ENCODE data around the gene HCAR2.
"Not testable (repeated sequence)": the region's sequence is repeated elsewhere in the genome, so short reads cannot be mapped to it uniquely, and the experiment has no call there.

The HCAR2 gene

GRCh38 chr12:122722387-122722786 lies 19.2 kb upstream of the HCAR2 start:
- H3K4me2 ChIP-seq (ENCODE audit: low read length, poor library complexity, severe bottlenecking), result no peak overlapping the region
- no CpG with 5 or more reads among the region's 1 CpG for WGBS
- H2BK15ac ChIP-seq (ENCODE audit: low read depth, poor library complexity, severe bottlenecking), result no peak overlapping the region
- no peak overlapping the region for H3K27ac ChIP-seq (ENCODE audit: low read length, poor library complexity, severe bottlenecking)
- H3K4me3 ChIP-seq (ENCODE audit: insufficient read depth in 1 of 2, low read depth in 1 of 2, low read length in 2 of 2), result no peak overlapping the region
- H3K23ac ChIP-seq (ENCODE audit: low read length in 2 of 2), result no peak overlapping the region
- no peak overlapping the region for H2BK120ac ChIP-seq (ENCODE audit: low read depth, low read length)
- no peaks in the 10 kb centered on the region for H3K9me3 ChIP-seq (ENCODE audit: control insufficient read depth, low read length)
- no peaks in the 10 kb centered on the region for H3K4me1 ChIP-seq (ENCODE audit: control insufficient read depth, insufficient read depth, low read depth, low read length)
- no peak overlapping the region for H4K91ac ChIP-seq (ENCODE audit: low read length)
- no peak overlapping the region for H2AK5ac ChIP-seq (ENCODE audit: low read length, severe bottlenecking)
- no peak overlapping the region for H3K18ac ChIP-seq (ENCODE audit: low read depth in 1 of 2, low read length in 2 of 2)
- no peaks in the 10 kb centered on the region for H3K36me3 ChIP-seq (ENCODE audit: control insufficient read depth in 1 of 2, insufficient read depth in 2 of 2, low read depth in 1 of 2, low read length in 2 of 2)
- H2AFZ ChIP-seq (ENCODE audit: low read depth, low read length), result no peak overlapping the region
- H3K4ac ChIP-seq (ENCODE audit: low read depth in 1 of 2, low read length in 2 of 2), result no peak overlapping the region
- H4K8ac ChIP-seq (ENCODE audit: low read length), result no peak overlapping the region
- H3K79me1 ChIP-seq (replicated peaks; ENCODE audit: low read length, poor library complexity, severe bottlenecking), result no peaks in the 10 kb centered on the region
- no peaks in the 10 kb centered on the region for H3K27me3 ChIP-seq (ENCODE audit: control insufficient read depth in 1 of 2, insufficient read depth in 1 of 2, low read length in 2 of 2)
- no peak overlapping the region for H2BK12ac ChIP-seq (ENCODE audit: low read length in 2 of 2)
- no peak for DNase-seq
- H3K14ac ChIP-seq (ENCODE audit: low read length in 2 of 2), result no peak overlapping the region
- no peak overlapping the region for H2BK5ac ChIP-seq (ENCODE audit: low read depth, low read length, poor library complexity, severe bottlenecking)
- H3K9ac ChIP-seq (ENCODE audit: low read length), result no peak overlapping the region

GRCh38 chr12:122721057-122721545 lies 17.9 kb upstream of the HCAR2 start:
- Histone ChIP-seq H3K4me2 (ENCODE audit: low read length, poor library complexity, severe bottlenecking) (no peak overlapping the region), H3K36me3 (ENCODE audit: control insufficient read depth in 1 of 2, insufficient read depth in 2 of 2, low read depth in 1 of 2, low read length in 2 of 2) (no peaks in the 10 kb centered on the region), H2BK12ac (ENCODE audit: low read length in 2 of 2) (no peak overlapping the region), H3K18ac (ENCODE audit: low read depth in 1 of 2, low read length in 2 of 2) (no peak overlapping the region), H2BK15ac (ENCODE audit: low read depth, poor library complexity, severe bottlenecking) (no peak overlapping the region), H3K79me1 (replicated peaks; ENCODE audit: low read length, poor library complexity, severe bottlenecking) (no peaks in the 10 kb centered on the region), H3K14ac (ENCODE audit: low read length in 2 of 2) (no peak overlapping the region), H4K91ac (ENCODE audit: low read length) (no peak overlapping the region), H2BK120ac (ENCODE audit: low read depth, low read length) (no peak overlapping the region), H3K27me3 (ENCODE audit: control insufficient read depth in 1 of 2, insufficient read depth in 1 of 2, low read length in 2 of 2) (no peaks in the 10 kb centered on the region), H3K9me3 (ENCODE audit: control insufficient read depth, low read length) (no peaks in the 10 kb centered on the region), H3K4me3 (ENCODE audit: insufficient read depth in 1 of 2, low read depth in 1 of 2, low read length in 2 of 2) (no peak overlapping the region), H3K4me1 (ENCODE audit: control insufficient read depth, insufficient read depth, low read depth, low read length) (no peaks in the 10 kb centered on the region), H3K4ac (ENCODE audit: low read depth in 1 of 2, low read length in 2 of 2) (no peak overlapping the region), H2AK5ac (ENCODE audit: low read length, severe bottlenecking) (no peak overlapping the region), H2BK5ac (ENCODE audit: low read depth, low read length, poor library complexity, severe bottlenecking) (no peak overlapping the region), H2AFZ (ENCODE audit: low read depth, low read length) (no peak overlapping the region), H4K8ac (ENCODE audit: low read length) (no peak overlapping the region), H3K9ac (ENCODE audit: low read length) (no peak overlapping the region), H3K27ac (ENCODE audit: low read length, poor library complexity, severe bottlenecking) (no peak overlapping the region), H3K23ac (ENCODE audit: low read length in 2 of 2) (no peak overlapping the region)
- DNase-seq, result no peak
- WGBS, result 93% methylated on average over 6 of the region's 11 CpGs

DNA sequence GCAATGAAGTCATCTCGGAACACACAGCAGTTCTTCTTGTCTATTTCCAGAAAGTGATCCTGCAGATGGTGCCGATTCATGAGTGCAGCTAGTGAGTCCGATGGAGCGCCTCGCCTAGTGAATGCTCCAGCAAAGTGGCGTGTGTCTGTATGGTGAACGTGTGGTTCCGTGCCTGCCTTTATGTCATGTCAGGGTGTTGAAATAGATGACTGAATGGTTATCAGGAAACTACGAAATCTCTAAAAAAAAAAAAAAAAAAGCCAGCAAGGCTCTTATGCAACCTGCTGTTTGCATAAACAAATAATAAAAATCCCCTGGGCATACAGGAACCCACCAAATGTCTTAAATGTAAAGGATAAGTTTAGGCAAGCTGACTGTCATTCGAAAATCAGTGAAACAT lies 13.5 kb upstream of the HCAR2 start, which contains the start of gene HCAR3:
HCAR3 (minus strand) TSS at position 154 of the 400 bp plus-strand sequence; CDS start at position 80, 74 bp downstream.
- H3K36me3 ChIP-seq (ENCODE audit: control insufficient read depth in 1 of 2, insufficient read depth in 2 of 2, low read depth in 1 of 2, low read length in 2 of 2); H3K4me2 ChIP-seq (ENCODE audit: low read length, poor library complexity, severe bottlenecking); H3K4ac ChIP-seq (ENCODE audit: low read depth in 1 of 2, low read length in 2 of 2); H3K4me3 ChIP-seq (ENCODE audit: insufficient read depth in 1 of 2, low read depth in 1 of 2, low read length in 2 of 2); H3K27me3 ChIP-seq (ENCODE audit: control insufficient read depth in 1 of 2, insufficient read depth in 1 of 2, low read length in 2 of 2); H3K4me1 ChIP-seq (ENCODE audit: control insufficient read depth, insufficient read depth, low read depth, low read length); H2AK5ac ChIP-seq (ENCODE audit: low read length, severe bottlenecking); H2BK5ac ChIP-seq (ENCODE audit: low read depth, low read length, poor library complexity, severe bottlenecking); H2BK15ac ChIP-seq (ENCODE audit: low read depth, poor library complexity, severe bottlenecking); H4K8ac ChIP-seq (ENCODE audit: low read length); H3K79me1 ChIP-seq (replicated peaks; ENCODE audit: low read length, poor library complexity, severe bottlenecking); H3K23ac ChIP-seq (ENCODE audit: low read length in 2 of 2); H3K27ac ChIP-seq (ENCODE audit: low read length, poor library complexity, severe bottlenecking); H2AFZ ChIP-seq (ENCODE audit: low read depth, low read length); H3K9me3 ChIP-seq (ENCODE audit: control insufficient read depth, low read length); H3K14ac ChIP-seq (ENCODE audit: low read length in 2 of 2); H2BK120ac ChIP-seq (ENCODE audit: low read depth, low read length); H3K9ac ChIP-seq (ENCODE audit: low read length): not testable (repeated sequence)
- Histone ChIP-seq H3K18ac (ENCODE audit: low read depth in 1 of 2, low read length in 2 of 2) (peak within 1 kb of the TSS in 1 of 2 experiments; percentile 0), H2BK12ac (ENCODE audit: low read length in 2 of 2) (peak within 1 kb of the TSS in 1 of 2 experiments; percentile 61), H4K91ac (ENCODE audit: low read length) (peak within 1 kb of the TSS; percentile 65)
- DNase-seq, result peak; percentile 22
- whole genome bisulfite sequencing, result 100% methylated on average over 6 of the region's 10 CpGs

DNA sequence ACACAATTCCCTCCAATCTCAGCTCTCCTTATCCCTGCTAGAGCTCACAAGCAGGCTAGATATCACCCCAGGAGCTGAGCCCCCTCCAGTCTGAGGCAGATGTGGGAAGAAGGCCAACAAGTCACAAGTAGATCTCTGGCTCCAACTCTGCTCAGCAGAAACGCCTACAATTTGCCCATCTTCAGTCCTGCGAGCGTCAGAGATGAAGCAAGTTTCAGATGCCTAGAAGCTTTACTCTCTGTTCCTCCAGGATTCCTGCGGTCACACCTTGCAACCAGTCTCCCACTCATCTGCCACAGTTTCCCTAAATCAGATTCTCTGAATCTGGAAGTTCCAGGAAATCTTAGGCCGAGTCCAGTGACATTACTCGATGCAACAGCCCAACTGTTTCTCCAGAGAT lies 12.1 kb upstream of the HCAR2 start:
- not testable (repeated sequence) for H3K27me3 ChIP-seq (ENCODE audit: control insufficient read depth in 1 of 2, insufficient read depth in 1 of 2, low read length in 2 of 2); H3K36me3 ChIP-seq (ENCODE audit: control insufficient read depth in 1 of 2, insufficient read depth in 2 of 2, low read depth in 1 of 2, low read length in 2 of 2); H3K14ac ChIP-seq (ENCODE audit: low read length in 2 of 2); H3K4me2 ChIP-seq (ENCODE audit: low read length, poor library complexity, severe bottlenecking); H2AFZ ChIP-seq (ENCODE audit: low read depth, low read length); H3K9me3 ChIP-seq (ENCODE audit: control insufficient read depth, low read length); H3K27ac ChIP-seq (ENCODE audit: low read length, poor library complexity, severe bottlenecking); H3K23ac ChIP-seq (ENCODE audit: low read length in 2 of 2); H3K79me1 ChIP-seq (replicated peaks; ENCODE audit: low read length, poor library complexity, severe bottlenecking); H2BK5ac ChIP-seq (ENCODE audit: low read depth, low read length, poor library complexity, severe bottlenecking); H3K4me1 ChIP-seq (ENCODE audit: control insufficient read depth, insufficient read depth, low read depth, low read length); H3K4ac ChIP-seq (ENCODE audit: low read depth in 1 of 2, low read length in 2 of 2); H3K9ac ChIP-seq (ENCODE audit: low read length); H4K8ac ChIP-seq (ENCODE audit: low read length); H2BK120ac ChIP-seq (ENCODE audit: low read depth, low read length); H4K91ac ChIP-seq (ENCODE audit: low read length); H2BK15ac ChIP-seq (ENCODE audit: low read depth, poor library complexity, severe bottlenecking); H3K4me3 ChIP-seq (ENCODE audit: insufficient read depth in 1 of 2, low read depth in 1 of 2, low read length in 2 of 2); H2AK5ac ChIP-seq (ENCODE audit: low read length, severe bottlenecking)
- peak overlapping the region in 1 of 2 experiments; percentile 21 for H3K18ac ChIP-seq (ENCODE audit: low read depth in 1 of 2, low read length in 2 of 2)
- H2BK12ac ChIP-seq (ENCODE audit: low read length in 2 of 2), result peak overlapping the region in 1 of 2 experiments; percentile 23
- DNase-seq, result peak; percentile 41
- 94% methylated on average over 6 of the region's 6 CpGs for whole genome bisulfite sequencing

All from mesenchymal stem cell (in vitro differentiated cells and primary cell).